MM.1S (cell line): ENCODE results near the gene LRMDA.

Source experiments
- DNase-seq: peaks from one replicate; pipeline ENCODE4 v3.0.0-alpha.2; 2015
- H2AFZ ChIP-seq: fragments of 300-600 bp; sonication (generic); 2 replicates; pipeline ENCODE4 v1.6.0; 2016; ENCODE audit warnings: antibody characterized with exemption, low read length
- H3F3A ChIP-seq: fragments of 300-600 bp; sonication (generic); 2 replicates; pipeline ENCODE4 v1.6.1; 2016; ENCODE audit warnings: mild to moderate bottlenecking, antibody characterized with exemption, low read length, moderate library complexity, mixed read lengths; ENCODE audit not compliant: insufficient read depth
- H3K27ac ChIP-seq: fragments of 300-600 bp; sonication (generic); 2 replicates; pipeline ENCODE4 v1.5.1; 2016; ENCODE audit warnings: mild to moderate bottlenecking, low read length
- H3K27me3 ChIP-seq: fragments of 300-600 bp; sonication (generic); replicated peaks from 2 replicates; pipeline ENCODE4 v1.6.0; 2016; ENCODE audit warnings: low read length; ENCODE audit not compliant: insufficient read depth
- H3K36me3 ChIP-seq: fragments of 300-600 bp; sonication (generic); replicated peaks from 2 replicates; pipeline ENCODE4 v1.6.1; 2016; ENCODE audit warnings: mild to moderate bottlenecking, low read length, mixed read lengths; ENCODE audit not compliant: insufficient read depth
- H3K4me1 ChIP-seq: fragments of 300-600 bp; sonication (generic); 2 replicates; pipeline ENCODE4 v1.6.1; 2016; ENCODE audit warnings: low read length, mixed read lengths
- H3K4me2 ChIP-seq: fragments of 300-600 bp; sonication (generic); 2 replicates; pipeline ENCODE4 v1.6.0; 2016; ENCODE audit warnings: low read depth, low read length
- H3K4me3 ChIP-seq: fragments of 300-600 bp; sonication (generic); 2 replicates; pipeline ENCODE4 v1.5.1; 2016; ENCODE audit warnings: low read length, mixed read lengths
- H3K79me2 ChIP-seq: fragments of 300-600 bp; sonication (generic); 2 replicates; pipeline ENCODE4 v1.6.1; 2016; ENCODE audit warnings: mixed run types, low read length, mixed read lengths
- H3K9ac ChIP-seq: fragments of 300-600 bp; sonication (generic); 2 replicates; pipeline ENCODE4 v1.6.1; 2016; ENCODE audit warnings: low read length, mixed read lengths
- H3K9me2 ChIP-seq: fragments of 300-600 bp; sonication (generic); replicated peaks from 2 replicates; pipeline ENCODE4 v1.6.1; 2016; ENCODE audit warnings: mild to moderate bottlenecking, low read length, mixed read lengths; ENCODE audit not compliant: insufficient read depth
- H3K9me3 ChIP-seq: fragments of 300-600 bp; sonication (generic); replicated peaks from 2 replicates; pipeline ENCODE4 v1.6.1; 2016; ENCODE audit warnings: mild to moderate bottlenecking, low read length, mixed read lengths; ENCODE audit not compliant: insufficient read depth
- H4K20me1 ChIP-seq: fragments of 300-600 bp; sonication (generic); 2 replicates; pipeline ENCODE4 v1.6.1; 2016; ENCODE audit warnings: mild to moderate bottlenecking, low read length, moderate library complexity, mixed read lengths; ENCODE audit not compliant: insufficient read depth
- CTCF ChIP-seq: fragments of 300-600 bp; sonication (generic); IDR thresholded peaks from 2 replicates; pipeline ENCODE4 v1.5.1; 2016; ENCODE audit warnings: antibody characterized with exemption, low read length, mixed read lengths
- EZH2 ChIP-seq: fragments of 300-600 bp; sonication (generic); optimal IDR thresholded peaks from 2 replicates; pipeline ENCODE3; 2017; ENCODE audit warnings: low read depth, mild to moderate bottlenecking, antibody characterized with exemption, low read length, mixed read lengths
- EZH2phosphoT487 ChIP-seq: fragments of 300-600 bp; sonication (generic); IDR thresholded peaks from 2 replicates; pipeline ENCODE4 v1.6.1; 2018; ENCODE audit warnings: antibody characterized with exemption, low read length

The LRMDA gene

GRCh38 chr10:75446508-75446907 lies 15.1 kb downstream of the LRMDA start:
- H3K9ac ChIP-seq: no peak overlapping the region

DNA sequence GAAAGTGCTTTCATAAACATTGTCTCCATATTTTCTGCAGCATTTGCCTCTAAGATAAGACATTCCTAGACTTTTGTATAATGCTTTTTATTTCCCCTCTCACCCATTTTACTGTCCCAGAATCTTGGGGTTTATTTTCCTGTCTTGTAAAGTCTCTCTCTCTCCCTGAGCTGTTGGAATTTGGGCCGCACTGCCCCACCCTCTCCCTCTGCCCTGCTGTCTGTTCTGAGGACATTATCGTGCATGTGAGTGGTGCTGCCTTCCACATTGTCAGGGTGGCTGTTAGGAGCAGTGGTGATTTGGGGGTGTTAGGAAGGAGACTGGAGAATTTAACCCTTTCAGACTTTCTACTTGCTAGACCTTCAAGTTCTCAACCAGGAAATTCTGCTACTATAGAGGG lies 16.7 kb downstream of the LRMDA start:
- Histone ChIP-seq H3K9me2 (no peaks in the 10 kb centered on the region), H3F3A (no peaks in the 10 kb centered on the region), H3K36me3 (no peaks in the 10 kb centered on the region), H3K79me2 (no peaks in the 10 kb centered on the region), H4K20me1 (no peaks in the 10 kb centered on the region), H3K27me3 (no peaks in the 10 kb centered on the region), H3K27ac (no peak overlapping the region), H3K9ac (no peak overlapping the region), H2AFZ (no peak overlapping the region), H3K4me3 (no peak overlapping the region), H3K4me2 (no peak overlapping the region), H3K9me3 (no peaks in the 10 kb centered on the region), H3K4me1 (no peaks in the 10 kb centered on the region)
- no peak for DNase-seq
- TF ChIP-seq EZH2: no peak
- no peak for TF ChIP-seq CTCF
- no peak for TF ChIP-seq EZH2phosphoT487

More at GRCh38 chr10:75446508-75446907, 15.1 kb downstream of the LRMDA start:
- H3K4me2 ChIP-seq: no peak overlapping the region
- H3K79me2 ChIP-seq: no peaks in the 10 kb centered on the region
- H3K27me3 ChIP-seq: no peaks in the 10 kb centered on the region
- DNase-seq: no peak
- no peak overlapping the region for H2AFZ ChIP-seq
- H3F3A ChIP-seq: no peaks in the 10 kb centered on the region
- H4K20me1 ChIP-seq: no peaks in the 10 kb centered on the region
- H3K9me2 ChIP-seq: no peaks in the 10 kb centered on the region
- H3K9me3 ChIP-seq: no peaks in the 10 kb centered on the region
- TF ChIP-seq EZH2phosphoT487 (no peak), EZH2 (no peak)
- H3K36me3 ChIP-seq: no peaks in the 10 kb centered on the region
- H3K4me3 ChIP-seq: no peak overlapping the region
- no peak overlapping the region for H3K27ac ChIP-seq
- no peaks in the 10 kb centered on the region for H3K4me1 ChIP-seq

DNA sequence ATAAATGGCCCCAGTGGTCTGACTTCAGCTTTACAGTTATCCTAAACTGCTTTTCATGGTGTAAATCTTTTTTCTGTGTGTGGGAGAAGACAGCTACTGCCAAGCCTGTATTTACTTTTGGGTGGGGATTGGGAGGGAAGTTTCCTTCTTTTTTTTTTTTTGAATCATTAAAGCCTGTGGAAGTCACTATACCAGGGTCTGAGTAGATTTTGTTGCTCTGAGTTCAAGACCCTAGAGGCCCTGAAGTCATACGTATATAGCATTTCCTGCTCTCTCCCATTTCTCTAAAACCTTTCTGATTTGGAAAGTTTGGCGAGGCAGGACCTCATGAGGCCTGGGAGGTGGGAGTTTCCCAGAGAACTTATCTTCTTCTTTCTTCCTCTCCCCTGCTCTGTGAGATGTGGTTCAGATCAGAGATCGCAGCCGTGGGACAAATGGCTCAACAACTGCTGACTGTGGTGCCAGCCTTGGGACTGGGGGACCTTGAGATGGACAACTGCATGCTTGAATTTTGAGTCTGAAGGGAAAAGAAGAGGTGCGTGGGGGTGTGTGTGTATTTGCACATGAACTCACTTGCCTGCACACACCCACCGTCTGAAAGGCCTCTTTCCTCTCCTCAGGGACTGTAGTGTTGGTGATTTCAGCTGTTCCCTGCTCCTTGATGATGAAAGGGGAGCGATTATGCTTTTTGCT lies 18.1 kb downstream of the LRMDA start:
- Histone ChIP-seq H3K9me2 (no peaks in the 10 kb centered on the region), H3K27ac (no peak overlapping the region)

More for the DNA sequence above, 18.1 kb downstream of the LRMDA start:
- no peaks in the 10 kb centered on the region for H3K9me3 ChIP-seq
- no peaks in the 10 kb centered on the region for H3K36me3 ChIP-seq
- DNase-seq: no peak
- H4K20me1 ChIP-seq: no peaks in the 10 kb centered on the region
- H3K4me1 ChIP-seq: no peaks in the 10 kb centered on the region
- H3K9ac ChIP-seq: no peak overlapping the region
- H2AFZ ChIP-seq: no peak overlapping the region
- TF ChIP-seq EZH2 (no peak), EZH2phosphoT487 (no peak), CTCF (no peak)
- H3F3A ChIP-seq: no peaks in the 10 kb centered on the region
- H3K79me2 ChIP-seq: no peaks in the 10 kb centered on the region
- H3K4me2 ChIP-seq: no peak overlapping the region
- H3K4me3 ChIP-seq: no peak overlapping the region
- H3K27me3 ChIP-seq: no peaks in the 10 kb centered on the region
